ENCODE measurements around the gene NCOA7. TPM values are rescaled to one million over a fixed set of nuclear protein-coding genes. Genes with fewer than 3 reads are reported as not detected.

NCOA7 gene
- total and polyA plus RNA-seq, 9 of the 15 experiments (the other 6 are each of a cell fraction or from before 2014, with no cell fraction given): 5.8 to 14.6 (median 9.3) TPM

DNA sequence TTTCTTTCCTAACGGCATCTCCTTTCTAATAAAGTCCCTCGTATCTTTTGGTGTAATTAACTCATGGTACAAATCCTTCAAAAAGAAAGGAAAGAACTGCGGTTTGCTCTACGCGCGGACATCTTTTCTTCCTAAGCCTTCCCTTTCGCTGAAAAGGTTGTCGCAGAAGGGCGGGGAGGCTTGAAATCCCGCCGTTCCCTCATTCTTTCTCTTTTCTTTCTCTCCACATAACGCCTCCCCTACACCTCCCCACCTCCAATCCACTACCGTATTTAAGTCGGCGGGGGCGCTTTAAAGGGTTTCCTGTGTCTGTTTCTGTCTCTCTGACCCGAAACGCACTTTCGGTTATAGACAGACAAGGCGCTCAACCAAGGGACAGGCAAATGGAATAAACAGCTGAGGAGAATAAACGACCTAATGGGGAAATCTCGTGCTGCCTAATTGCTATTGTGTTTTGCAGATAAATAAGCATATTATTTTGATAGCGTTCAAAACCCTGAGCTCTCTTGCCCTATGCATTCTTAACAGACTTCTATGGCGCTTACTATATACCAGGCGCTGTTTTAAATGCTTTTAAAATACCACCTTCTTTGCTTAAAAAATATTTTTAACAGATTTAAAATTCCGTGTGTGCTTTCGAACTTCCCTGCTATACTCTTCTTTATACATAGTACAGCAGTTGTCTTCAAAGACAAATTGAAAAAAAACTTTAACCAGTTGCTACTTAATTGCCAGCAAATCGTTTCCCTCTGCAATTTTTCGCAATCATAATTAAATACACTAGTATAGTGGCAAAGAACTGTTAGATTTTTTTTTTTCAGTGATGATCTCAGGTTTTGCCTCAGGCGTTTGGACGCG, 43.8 kb upstream of the NCOA7 start (continued):
- no peak for TF ChIP-seq DPF2 (IDR thresholded peaks at IDR 0.05)
- peak; percentile 25; the same call in 1 of the 2 replicates for TF ChIP-seq FOXM1 (IDR thresholded peaks at IDR 0.05; ENCODE audit: low read depth)
- TF ChIP-seq FOXM1 (CRISPR knock-in tag; IDR thresholded peaks at IDR 0.05; ENCODE audit: low read depth): no peak
- TF ChIP-seq MTA3 (IDR thresholded peaks at IDR 0.05; ENCODE audit: borderline replicate concordance): no peak
- TF ChIP-seq CAMTA2 (CRISPR knock-in tag; conservative IDR thresholded peaks at IDR 0.05): no peak
- TF ChIP-seq RBM15 (IDR thresholded peaks at IDR 0.05; ENCODE audit: insufficient read depth, low read length): no peak
- no peak for TF ChIP-seq BRD4 (IDR thresholded peaks at IDR 0.05)
- no peak for TF ChIP-seq ZNF41 (CRISPR knock-in tag; conservative IDR thresholded peaks at IDR 0.05)
- TF ChIP-seq NCOA1 (IDR thresholded peaks at IDR 0.05; ENCODE audit: low read depth): no peak
- no peak for TF ChIP-seq TEAD4 (IDR thresholded peaks at IDR 0.05; ENCODE audit: low read length)
- no peak for TF ChIP-seq TEAD4 (CRISPR knock-in tag; IDR thresholded peaks at IDR 0.05; ENCODE audit: borderline replicate concordance)
- no peak for TF ChIP-seq PML (IDR thresholded peaks at IDR 0.05; ENCODE audit: low read length)
- TF ChIP-seq, protein P1, sequence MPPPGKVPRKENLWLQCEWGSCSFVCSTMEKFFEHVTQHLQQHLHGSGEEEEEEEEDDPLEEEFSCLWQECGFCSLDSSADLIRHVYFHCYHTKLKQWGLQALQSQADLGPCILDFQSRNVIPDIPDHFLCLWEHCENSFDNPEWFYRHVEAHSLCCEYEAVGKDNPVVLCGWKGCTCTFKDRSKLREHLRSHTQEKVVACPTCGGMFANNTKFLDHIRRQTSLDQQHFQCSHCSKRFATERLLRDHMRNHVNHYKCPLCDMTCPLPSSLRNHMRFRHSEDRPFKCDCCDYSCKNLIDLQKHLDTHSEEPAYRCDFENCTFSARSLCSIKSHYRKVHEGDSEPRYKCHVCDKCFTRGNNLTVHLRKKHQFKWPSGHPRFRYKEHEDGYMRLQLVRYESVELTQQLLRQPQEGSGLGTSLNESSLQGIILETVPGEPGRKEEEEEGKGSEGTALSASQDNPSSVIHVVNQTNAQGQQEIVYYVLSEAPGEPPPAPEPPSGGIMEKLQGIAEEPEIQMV (tag; conservative IDR thresholded peaks at IDR 0.05; ENCODE audit: low read depth): no peak
- no peak for TF ChIP-seq HDGF (IDR thresholded peaks at IDR 0.05)
- peak; percentile 25; the same call in 1 of the 2 replicates for TF ChIP-seq EGR1 (conservative IDR thresholded peaks at IDR 0.05)
- peak; percentile 53 for TF ChIP-seq ZFP36 (IDR thresholded peaks at IDR 0.05; ENCODE audit: low read depth, low read length, partially characterized antibody)
- TF ChIP-seq SRSF9 (IDR thresholded peaks at IDR 0.05; ENCODE audit: borderline replicate concordance, low read depth, low read length): no peak
- TF ChIP-seq SMAD4 (CRISPR knock-in tag; conservative IDR thresholded peaks at IDR 0.05): 0 out of 2 replicates have a peak, but pooled peaks have one; percentile 28
- TF ChIP-seq RFX5 (IDR thresholded peaks at IDR 0.05; ENCODE audit: low read depth, low read length): no peak
- no peak for TF ChIP-seq EHMT2 (IDR thresholded peaks at IDR 0.05)
- no peak for TF ChIP-seq CCNT2 (IDR thresholded peaks at IDR 0.05; ENCODE audit: borderline replicate concordance, extremely low read depth, insufficient read length, low read depth, low read length)
